Keratinocyte (primary cell): ENCODE results near the gene CLSTN2.

ENCODE experiments used
- EZH2 ChIP-seq: IDR thresholded peaks from one replicate; pipeline ENCODE4 v1.6.1; 2012; ENCODE audit warnings: inconsistent platforms, mild to moderate bottlenecking, low read length, moderate library complexity
- TF ChIP-seq, protein P1 (sequence below), 3 experiments: IDR thresholded peaks in 1 of 3; conservative IDR thresholded peaks in 1 of 3; optimal IDR thresholded peaks in 1 of 3; 2 replicates in 2 of 3; 3 replicates in 1 of 3; pipeline versions ENCODE3 to v1.5.1; 2011; ENCODE audit warnings: low read length in 3 of 3, mild to moderate bottlenecking in 3 of 3, moderate library complexity in 2 of 3, control low read depth in 1 of 3, inconsistent platforms in 1 of 3; ENCODE audit not compliant: insufficient read depth in 2 of 3; ENCODE audit errors: extremely low read depth in 1 of 3

GRCh38 chr3:140268610-140269009 lies 333.6 kb downstream of the CLSTN2 start:
- TF ChIP-seq, protein P1, sequence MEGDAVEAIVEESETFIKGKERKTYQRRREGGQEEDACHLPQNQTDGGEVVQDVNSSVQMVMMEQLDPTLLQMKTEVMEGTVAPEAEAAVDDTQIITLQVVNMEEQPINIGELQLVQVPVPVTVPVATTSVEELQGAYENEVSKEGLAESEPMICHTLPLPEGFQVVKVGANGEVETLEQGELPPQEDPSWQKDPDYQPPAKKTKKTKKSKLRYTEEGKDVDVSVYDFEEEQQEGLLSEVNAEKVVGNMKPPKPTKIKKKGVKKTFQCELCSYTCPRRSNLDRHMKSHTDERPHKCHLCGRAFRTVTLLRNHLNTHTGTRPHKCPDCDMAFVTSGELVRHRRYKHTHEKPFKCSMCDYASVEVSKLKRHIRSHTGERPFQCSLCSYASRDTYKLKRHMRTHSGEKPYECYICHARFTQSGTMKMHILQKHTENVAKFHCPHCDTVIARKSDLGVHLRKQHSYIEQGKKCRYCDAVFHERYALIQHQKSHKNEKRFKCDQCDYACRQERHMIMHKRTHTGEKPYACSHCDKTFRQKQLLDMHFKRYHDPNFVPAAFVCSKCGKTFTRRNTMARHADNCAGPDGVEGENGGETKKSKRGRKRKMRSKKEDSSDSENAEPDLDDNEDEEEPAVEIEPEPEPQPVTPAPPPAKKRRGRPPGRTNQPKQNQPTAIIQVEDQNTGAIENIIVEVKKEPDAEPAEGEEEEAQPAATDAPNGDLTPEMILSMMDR (optimal IDR thresholded peaks at IDR 0.05 in 1 of 3, IDR thresholded peaks at IDR 0.05 in 1 of 3, conservative IDR thresholded peaks at IDR 0.05 in 1 of 3; ENCODE audit: extremely low read depth in 1 of 3, insufficient read depth in 2 of 3, low read length in 3 of 3): no peak
- TF ChIP-seq EZH2: no peak
